Activated CD4-positive, alpha-beta T cell treated with anti-CD3 and anti-CD28 coated beads, Interleukin-10, Interleukin-2, amounts not matched to agents 100 ng/mL and 50 ng/mL, durations not matched to agents 16 hours and 8 hours (primary cell): Measurements from ENCODE around the gene DCAF7.

ENCODE experiments used
- DNase-seq: peaks from one replicate; pipeline ENCODE4 v3.0.0-alpha.2; 2020

DCAF7 gene

DNA sequence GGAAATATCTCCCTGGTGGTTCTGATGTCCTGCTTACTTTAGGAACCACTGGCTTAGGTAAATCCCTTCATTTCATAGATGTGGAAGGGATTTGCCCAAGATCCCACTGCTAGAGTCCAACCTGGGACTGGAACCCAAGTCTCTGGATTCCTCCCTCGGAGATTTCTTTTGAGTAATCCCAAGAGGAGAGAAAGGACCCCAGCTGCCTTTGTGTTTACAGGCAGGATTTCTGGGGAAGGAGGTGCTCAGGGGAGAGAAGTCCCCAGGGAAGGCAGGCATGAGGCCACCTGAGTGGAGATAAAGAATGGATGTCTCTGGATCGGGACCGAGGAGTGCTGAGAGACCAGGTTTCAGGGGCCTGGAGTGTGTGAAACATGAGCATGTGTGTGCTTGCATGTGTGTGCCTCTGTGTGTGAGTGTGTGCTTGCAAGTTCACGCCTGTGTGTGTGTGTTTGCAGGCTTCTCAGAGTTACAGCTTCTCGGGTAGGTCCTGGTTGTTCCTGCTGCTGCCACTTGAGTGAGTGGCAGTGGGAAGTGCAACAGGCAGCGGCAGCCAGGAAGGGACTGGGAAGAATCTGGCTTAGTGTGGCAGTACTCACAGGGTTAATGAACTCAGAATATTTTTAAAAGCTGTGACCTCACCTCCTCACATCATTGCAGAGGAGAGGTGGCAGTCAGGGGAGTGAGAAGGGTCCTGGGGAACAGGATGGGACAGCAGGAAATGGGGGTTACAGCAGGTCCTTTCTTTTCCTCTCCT, 24.9 kb upstream of the DCAF7 start:
- DNase-seq = no peak

- DNase-seq = no peak
Measured at GRCh38 chr17:63526861-63527260, 23.4 kb upstream of the DCAF7 start.

GRCh38 chr17:63528183-63528582, 22.1 kb upstream of the DCAF7 start:
- no peak for DNase-seq

DNA sequence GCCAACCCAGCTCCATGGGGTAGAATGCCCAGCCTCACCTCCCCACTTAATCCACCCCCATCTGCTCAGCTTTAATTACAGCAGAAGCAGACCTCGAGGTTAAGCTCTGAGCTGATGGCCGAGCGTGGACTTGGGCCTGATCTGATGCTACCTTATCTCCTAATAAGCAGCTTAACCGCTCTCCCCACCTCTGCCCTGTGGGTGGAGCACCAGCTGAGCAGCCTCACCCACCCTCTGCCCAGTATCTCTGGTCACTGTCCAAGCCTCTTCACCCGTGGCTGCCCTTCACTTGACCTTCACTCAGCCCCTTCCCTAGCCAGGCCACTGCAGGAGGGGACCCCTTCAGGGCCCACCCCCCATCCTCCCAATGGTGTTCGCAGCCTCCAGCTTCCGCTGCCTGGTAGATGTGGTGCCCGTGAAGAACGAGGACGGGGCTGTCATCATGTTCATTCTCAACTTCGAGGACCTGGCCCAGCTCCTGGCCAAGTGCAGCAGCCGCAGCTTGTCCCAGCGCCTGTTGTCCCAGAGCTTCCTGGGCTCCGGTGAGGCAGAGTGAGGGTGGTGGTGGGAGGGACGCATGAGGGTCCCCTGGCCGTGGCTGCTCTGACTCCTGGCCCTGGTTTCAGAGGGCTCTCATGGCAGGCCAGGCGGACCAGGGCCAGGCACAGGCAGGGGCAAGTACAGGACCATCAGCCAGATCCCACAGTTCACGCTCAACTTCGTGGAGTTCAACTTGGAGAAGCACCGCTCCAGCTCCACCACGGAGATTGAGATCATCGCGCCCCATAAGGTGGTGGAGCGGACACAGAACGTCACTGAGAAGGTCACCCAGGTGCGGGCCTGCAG, 20.3 kb upstream of the DCAF7 start:
- DNase-seq = no peak

DNA sequence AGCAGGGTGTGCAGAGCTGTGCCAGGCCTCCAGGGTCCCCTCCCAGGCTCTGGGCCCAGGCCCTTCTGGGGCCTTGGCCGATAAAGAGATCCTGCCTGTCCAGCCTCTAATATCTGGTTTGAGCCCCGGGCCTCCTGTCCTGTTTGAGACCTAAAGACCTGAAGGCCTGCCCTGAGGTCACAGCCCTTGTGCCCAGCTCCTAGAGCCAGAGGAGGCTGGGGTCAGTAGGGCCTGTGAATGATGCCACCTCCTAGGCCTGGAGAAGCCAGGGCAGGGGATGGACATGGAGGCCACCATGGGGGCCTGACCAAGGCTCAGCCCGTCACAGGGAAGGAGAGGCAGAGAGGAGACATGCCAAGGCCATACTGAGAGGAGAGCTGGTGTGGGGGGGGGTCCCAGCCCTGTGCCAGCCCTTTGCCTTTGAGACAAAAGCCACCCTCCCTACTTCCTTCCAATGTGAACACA, 19.7 kb upstream of the DCAF7 start:
- DNase-seq = no peak

- DNase-seq = no peak
Measured at GRCh38 chr17:63531022-63531965, 19.0 kb upstream of the DCAF7 start.

- DNase-seq = no peak
Measured at GRCh38 chr17:63533433-63534077, 16.7 kb upstream of the DCAF7 start.

DNA sequence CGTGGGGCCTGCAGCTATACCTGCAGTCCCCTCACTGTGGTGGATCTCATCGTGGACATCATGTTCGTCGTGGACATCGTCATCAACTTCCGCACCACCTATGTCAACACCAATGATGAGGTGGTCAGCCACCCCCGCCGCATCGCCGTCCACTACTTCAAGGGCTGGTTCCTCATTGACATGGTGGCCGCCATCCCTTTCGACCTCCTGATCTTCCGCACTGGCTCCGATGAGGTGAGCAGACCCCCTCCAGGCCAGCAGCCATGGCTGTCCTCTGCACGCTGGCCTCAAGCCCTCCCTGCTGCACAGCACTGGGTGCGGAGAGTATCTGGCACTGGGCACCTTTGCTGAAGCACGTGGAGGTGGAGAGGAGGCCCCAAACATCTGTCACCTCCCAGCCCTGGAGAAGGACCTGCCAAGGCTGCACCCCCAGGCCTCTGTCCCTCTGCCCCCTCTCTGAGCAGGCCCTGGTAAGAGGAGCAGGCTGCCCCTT, 16.2 kb upstream of the DCAF7 start:
- DNase-seq = no peak

- DNase-seq = no peak
Measured at GRCh38 chr17:63534816-63535455, 15.3 kb upstream of the DCAF7 start.

- DNase-seq = no peak
Measured at GRCh38 chr17:63535640-63536039, 14.6 kb upstream of the DCAF7 start.

GRCh38 chr17:63537001-63537400, 13.3 kb upstream of the DCAF7 start:
- DNase-seq = no peak

GRCh38 chr17:63537991-63538692, 12.1 kb upstream of the DCAF7 start:
- DNase-seq = no peak

- no peak for DNase-seq
Measured at GRCh38 chr17:63538693-63539595, 11.3 kb upstream of the DCAF7 start.

DNA sequence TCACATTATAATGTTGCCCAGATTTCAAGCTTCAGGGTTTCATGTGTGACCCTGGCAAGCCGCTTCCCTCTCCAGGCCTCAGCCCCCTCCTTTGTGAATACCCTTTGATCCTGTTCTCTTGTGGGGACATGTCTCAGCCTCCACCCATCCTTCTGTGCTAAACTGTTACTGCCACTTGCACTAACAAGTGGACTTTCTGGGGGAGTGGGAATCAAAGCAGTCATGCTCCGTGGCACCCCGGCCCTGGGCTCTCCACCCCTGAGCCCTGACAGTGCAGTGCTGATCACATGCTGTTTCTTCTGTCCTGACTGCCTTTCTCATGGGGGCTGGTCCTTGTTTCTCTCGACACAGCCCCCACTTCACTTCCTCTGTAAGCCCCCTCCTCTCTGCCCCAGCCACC, 9.7 kb upstream of the DCAF7 start:
- DNase-seq = no peak

DNA sequence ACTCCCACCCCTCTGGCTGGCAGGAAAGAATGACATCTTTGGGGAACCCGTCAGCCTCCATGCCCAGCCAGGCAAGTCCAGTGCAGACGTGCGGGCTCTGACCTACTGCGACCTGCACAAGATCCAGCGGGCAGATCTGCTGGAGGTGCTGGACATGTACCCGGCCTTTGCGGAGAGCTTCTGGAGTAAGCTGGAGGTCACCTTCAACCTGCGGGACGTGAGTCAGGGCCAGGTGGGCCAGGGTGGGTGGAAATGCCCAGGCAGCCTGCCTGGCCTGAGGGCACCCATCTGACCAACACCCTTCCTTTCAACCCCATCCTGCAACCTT, 8.1 kb upstream of the DCAF7 start:
- DNase-seq = no peak

DNA sequence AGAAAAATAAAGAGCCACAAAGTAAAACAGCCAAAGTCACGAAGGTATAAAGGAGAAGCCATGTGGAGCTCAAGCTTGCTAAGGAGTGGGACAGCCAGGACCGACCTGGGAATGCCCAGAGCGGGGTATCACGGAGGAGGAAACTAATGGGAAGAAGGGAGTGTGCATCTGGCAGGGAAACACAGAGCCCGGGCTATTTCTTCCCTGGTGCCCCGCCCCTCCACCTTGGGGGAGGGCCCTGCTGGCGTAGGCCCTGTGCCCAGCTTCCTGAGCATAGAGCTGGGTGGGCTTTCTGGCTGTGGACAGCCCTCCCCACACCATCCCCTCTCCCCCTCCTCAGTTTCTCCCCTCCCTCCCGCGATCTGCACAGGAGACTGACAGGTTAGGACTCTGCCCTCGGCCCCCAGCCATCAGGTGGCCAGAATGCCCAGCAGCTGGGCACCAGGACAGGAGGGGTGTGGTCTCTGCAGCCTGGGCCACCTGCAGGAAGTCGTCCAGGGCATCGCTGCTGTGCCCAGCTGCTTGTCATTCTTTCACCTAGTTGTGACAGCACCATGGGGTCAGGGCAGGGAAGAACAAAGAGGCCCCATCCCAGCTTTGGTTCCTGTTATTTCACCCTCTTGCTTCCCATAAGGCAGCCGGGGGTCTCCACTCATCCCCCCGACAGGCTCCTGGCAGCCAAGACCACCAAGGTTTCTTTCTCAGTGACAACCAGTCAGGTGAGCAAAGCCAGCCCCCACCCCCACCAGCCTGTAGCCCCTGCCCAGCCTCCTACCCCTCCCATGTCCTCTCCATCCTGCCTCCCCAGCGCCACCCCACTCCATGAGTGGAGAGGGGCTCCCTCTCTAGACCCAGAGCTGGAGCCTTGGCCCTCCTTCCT, 7.1 kb upstream of the DCAF7 start:
- no peak for DNase-seq

DNA sequence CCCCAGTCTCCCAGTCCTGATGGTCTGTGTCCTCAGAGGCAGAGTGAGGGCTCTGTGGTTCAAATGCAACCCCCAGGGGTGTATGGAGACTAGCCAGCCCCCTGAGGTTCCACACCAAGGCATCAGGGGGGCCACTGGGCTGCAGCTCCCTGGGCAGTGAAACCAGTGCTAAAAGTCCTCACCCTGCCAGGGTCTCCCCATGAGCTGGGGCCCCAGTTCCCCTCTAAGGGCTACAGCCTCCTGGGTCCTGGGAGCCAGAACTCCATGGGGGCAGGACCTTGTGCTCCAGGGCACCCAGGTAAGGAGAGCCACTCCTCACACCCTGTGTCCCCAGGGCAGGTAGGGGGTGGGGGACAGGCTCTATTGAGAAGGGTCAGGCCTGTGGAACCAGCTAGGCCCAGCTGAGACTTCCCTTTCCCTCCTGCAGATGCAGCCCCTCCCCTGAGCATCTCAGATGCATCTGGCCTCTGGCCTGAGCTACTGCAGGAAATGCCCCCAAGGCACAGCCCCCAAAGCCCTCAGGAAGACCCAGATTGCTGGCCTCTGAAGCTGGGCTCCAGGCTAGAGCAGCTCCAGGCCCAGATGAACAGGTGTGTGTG, 6.4 kb upstream of the DCAF7 start:
- DNase-seq = no peak

GRCh38 chr17:63544467-63545301, 5.6 kb upstream of the DCAF7 start:
- no peak for DNase-seq
